ENCODE results near the gene KIF5A.

KIF5A gene

DNA sequence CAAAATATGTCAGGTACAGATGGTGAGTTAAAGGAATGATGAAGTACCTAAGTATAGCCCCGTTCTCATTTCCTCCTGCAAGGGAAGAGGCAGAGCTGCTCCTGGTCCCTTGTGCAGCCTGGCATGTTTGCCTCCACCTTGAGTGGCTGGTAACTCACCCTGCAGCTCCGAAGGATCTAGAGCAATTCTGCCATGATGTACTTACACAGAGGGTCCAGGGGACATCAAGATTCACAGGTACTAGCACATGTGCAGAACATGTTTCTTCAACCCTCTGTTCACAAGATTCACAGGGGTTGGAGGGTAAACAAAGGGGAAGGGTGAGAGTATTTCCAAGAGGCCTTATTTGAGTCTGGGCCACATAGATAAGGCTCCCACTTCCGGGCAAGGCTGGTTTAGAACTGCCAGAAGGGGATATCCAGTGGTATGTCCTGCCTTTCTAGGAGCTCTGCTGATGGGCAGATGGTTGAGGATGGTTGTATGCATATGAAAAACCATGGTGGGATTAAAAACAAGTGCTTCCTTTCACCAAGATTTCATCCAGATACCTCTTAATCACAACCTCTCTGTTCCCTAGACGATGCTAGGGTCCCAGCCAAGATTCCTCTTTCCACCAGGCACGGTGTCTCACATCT, 10.6 kb upstream of the KIF5A start:
- Histone ChIP-seq H3K79me2 (ENCODE audit: insufficient read depth, low read length) (no peaks in the 10 kb centered on the region; the same call in 1 of the 2 replicates), H3K9ac (ENCODE audit: low read length) (no peak overlapping the region), H3K27ac (ENCODE audit: low read depth, low read length) (no peak overlapping the region), H4K20me1 (ENCODE audit: low read depth, low read length) (no peaks in the 10 kb centered on the region), H3K4me2 (ENCODE audit: low read depth, low read length, poor library complexity, severe bottlenecking) (no peak overlapping the region), H3F3A (ENCODE audit: insufficient read depth) (no peaks in the 10 kb centered on the region), H2AFZ (ENCODE audit: low read depth, low read length, severe bottlenecking) (no peak overlapping the region), H3K9me3 (ENCODE audit: insufficient read depth, low read length) (no peaks in the 10 kb centered on the region), H3K27me3 (ENCODE audit: low read length) (no peaks in the 10 kb centered on the region), H3K9me2 (replicated peaks; ENCODE audit: insufficient read depth, low read length) (no peaks in the 10 kb centered on the region), H3K36me3 (ENCODE audit: low read length) (no peaks in the 10 kb centered on the region), H3K4me3 (ENCODE audit: insufficient read depth, low read length, poor library complexity, severe bottlenecking) (no peak overlapping the region)
- TF ChIP-seq CTCF (IDR thresholded peaks at IDR 0.05; ENCODE audit: insufficient read depth, low read length, poor library complexity, severe bottlenecking) (no peak), EZH2phosphoT487 (conservative IDR thresholded peaks at IDR 0.05; ENCODE audit: low read length) (no peak)

GRCh38 chr12:57541001-57541400, 8.8 kb upstream of the KIF5A start:
- TF ChIP-seq CTCF (IDR thresholded peaks at IDR 0.05; ENCODE audit: insufficient read depth, low read length, poor library complexity, severe bottlenecking) (no peak), EZH2phosphoT487 (conservative IDR thresholded peaks at IDR 0.05; ENCODE audit: low read length) (no peak)
- H3K36me3 ChIP-seq (ENCODE audit: low read length): no peaks in the 10 kb centered on the region
- no peak overlapping the region for H3K4me3 ChIP-seq (ENCODE audit: insufficient read depth, low read length, poor library complexity, severe bottlenecking)
- H3K4me2 ChIP-seq (ENCODE audit: low read depth, low read length, poor library complexity, severe bottlenecking): no peak overlapping the region
- no peak overlapping the region for H3K27ac ChIP-seq (ENCODE audit: low read depth, low read length)
- no peaks in the 10 kb centered on the region for H4K20me1 ChIP-seq (ENCODE audit: low read depth, low read length)
- H3K9me3 ChIP-seq (ENCODE audit: insufficient read depth, low read length): no peaks in the 10 kb centered on the region
- H3K27me3 ChIP-seq (ENCODE audit: low read length): no peaks in the 10 kb centered on the region
- no peak overlapping the region for H3K9ac ChIP-seq (ENCODE audit: low read length)
- H3K79me2 ChIP-seq (ENCODE audit: insufficient read depth, low read length): peaks cover 14% of the 10 kb centered on the region; the same call in 1 of the 2 replicates
- H3K9me2 ChIP-seq (replicated peaks; ENCODE audit: insufficient read depth, low read length): no peaks in the 10 kb centered on the region
- no peak overlapping the region for H2AFZ ChIP-seq (ENCODE audit: low read depth, low read length, severe bottlenecking)
- H3F3A ChIP-seq (ENCODE audit: insufficient read depth): no peaks in the 10 kb centered on the region

DNA sequence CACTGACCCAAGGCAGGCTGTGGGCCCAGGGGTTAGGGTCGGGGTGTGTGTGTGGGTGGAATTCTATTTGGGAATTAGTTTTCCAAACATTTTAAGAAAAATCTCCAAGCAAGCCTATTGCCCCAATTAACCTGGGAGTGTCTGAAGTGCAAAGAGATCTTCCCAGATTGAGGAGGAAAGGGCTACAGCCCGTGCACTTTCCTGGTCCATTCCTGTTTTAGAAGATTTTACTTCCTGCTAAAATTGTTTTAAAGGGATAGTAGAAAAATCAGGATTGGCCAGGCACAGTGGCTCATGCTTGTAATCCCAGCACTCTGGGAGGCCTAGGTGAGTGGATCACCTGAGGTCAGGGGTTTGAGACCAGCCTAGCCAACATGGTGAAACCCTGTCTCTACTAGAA, 8.1 kb upstream of the KIF5A start:
- TF ChIP-seq EZH2phosphoT487 (conservative IDR thresholded peaks at IDR 0.05; ENCODE audit: low read length): no peak
- Histone ChIP-seq H3K4me3 (ENCODE audit: insufficient read depth, low read length, poor library complexity, severe bottlenecking) (no peak overlapping the region), H3K9ac (ENCODE audit: low read length) (no peak overlapping the region), H3K4me2 (ENCODE audit: low read depth, low read length, poor library complexity, severe bottlenecking) (no peak overlapping the region), H3K27ac (ENCODE audit: low read depth, low read length) (no peak overlapping the region), H3F3A (ENCODE audit: insufficient read depth) (no peaks in the 10 kb centered on the region), H3K9me3 (ENCODE audit: insufficient read depth, low read length) (no peaks in the 10 kb centered on the region), H3K27me3 (ENCODE audit: low read length) (no peaks in the 10 kb centered on the region), H2AFZ (ENCODE audit: low read depth, low read length, severe bottlenecking) (no peak overlapping the region), H3K36me3 (ENCODE audit: low read length) (no peaks in the 10 kb centered on the region), H3K9me2 (replicated peaks; ENCODE audit: insufficient read depth, low read length) (no peaks in the 10 kb centered on the region), H4K20me1 (ENCODE audit: low read depth, low read length) (no peaks in the 10 kb centered on the region), H3K79me2 (ENCODE audit: insufficient read depth, low read length) (peaks cover 22% of the 10 kb centered on the region; the same call in 1 of the 2 replicates)

- Histone ChIP-seq H3K79me2 (ENCODE audit: insufficient read depth, low read length) (peaks cover 24% of the 10 kb centered on the region; the same call in 1 of the 2 replicates), H4K20me1 (ENCODE audit: low read depth, low read length) (no peaks in the 10 kb centered on the region), H3K9ac (ENCODE audit: low read length) (no peak overlapping the region), H3K27me3 (ENCODE audit: low read length) (no peaks in the 10 kb centered on the region), H3K9me2 (replicated peaks; ENCODE audit: insufficient read depth, low read length) (no peaks in the 10 kb centered on the region), H3K9me3 (ENCODE audit: insufficient read depth, low read length) (no peaks in the 10 kb centered on the region), H3K36me3 (ENCODE audit: low read length) (no peaks in the 10 kb centered on the region), H2AFZ (ENCODE audit: low read depth, low read length, severe bottlenecking) (no peak overlapping the region), H3K27ac (ENCODE audit: low read depth, low read length) (no peak overlapping the region), H3K4me3 (ENCODE audit: insufficient read depth, low read length, poor library complexity, severe bottlenecking) (no peak overlapping the region), H3F3A (ENCODE audit: insufficient read depth) (no peaks in the 10 kb centered on the region), H3K4me2 (ENCODE audit: low read depth, low read length, poor library complexity, severe bottlenecking) (no peak overlapping the region)
- TF ChIP-seq CTCF (IDR thresholded peaks at IDR 0.05; ENCODE audit: insufficient read depth, low read length, poor library complexity, severe bottlenecking) (no peak), EZH2phosphoT487 (conservative IDR thresholded peaks at IDR 0.05; ENCODE audit: low read length) (no peak)
Measured at GRCh38 chr12:57543581-57543980, 6.3 kb upstream of the KIF5A start.

Measured in SU-DHL-6 (cell line).